CD14-positive monocyte (primary cell): ENCODE data around the gene PPP3CA. TPM values are rescaled to one million over a fixed set of nuclear protein-coding genes. Genes with fewer than 3 reads are reported as not detected.
"Not testable (repeated sequence)": the region's sequence is repeated elsewhere in the genome, so short reads cannot be mapped to it uniquely, and the experiment has no call there.

Experiments used
- DNase-seq, 3 donors: peaks; one replicate each; pipeline ENCODE4 v3.0.0-alpha.2; 2011 to 2022
- H2AFZ ChIP-seq: 2 replicates; pipeline ENCODE4 v1.6.0; 2012; ENCODE audit warnings: mild to moderate bottlenecking, low read depth, low read length, inconsistent platforms; ENCODE audit not compliant: insufficient read depth, poor library complexity, severe bottlenecking
- H3K27ac ChIP-seq, 2 donors: 1 replicate in 1 of 2; 2 replicates in 1 of 2; pipeline ENCODE4 v1.5.1; 2012 to 2013; ENCODE audit warnings: low read length in 2 of 2, control low read depth in 1 of 2, inconsistent platforms in 1 of 2, low read depth in 1 of 2, mild to moderate bottlenecking in 1 of 2
- H3K27me3 ChIP-seq, 2 donors: one replicate each; pipeline versions ENCODE4 v1.6.0 to v1.6.1; 2011 to 2013; ENCODE audit warnings: low read length in 2 of 2; ENCODE audit not compliant: control insufficient read depth in 2 of 2, insufficient read depth in 2 of 2
- H3K36me3 ChIP-seq, 2 donors: replicated peaks in 1 of 2; 1 replicate in 1 of 2; 2 replicates in 1 of 2; pipeline versions ENCODE4 v1.5.1 to v1.6.1; 2012 to 2013; ENCODE audit warnings: low read length in 2 of 2, control low read depth in 1 of 2, inconsistent platforms in 1 of 2, mild to moderate bottlenecking in 1 of 2; ENCODE audit not compliant: insufficient read depth in 2 of 2, control insufficient read depth in 1 of 2
- H3K4me1 ChIP-seq, 2 donors: 1 replicate in 1 of 2; 2 replicates in 1 of 2; pipeline versions ENCODE4 v1.5.1 to v1.6.1; 2012 to 2013; ENCODE audit warnings: low read length in 2 of 2, control low read depth in 1 of 2, inconsistent platforms in 1 of 2, mild to moderate bottlenecking in 1 of 2, moderate library complexity in 1 of 2; ENCODE audit not compliant: insufficient read depth in 2 of 2, control insufficient read depth in 1 of 2
- H3K4me2 ChIP-seq: replicated peaks from 2 replicates; pipeline ENCODE3; 2012; ENCODE audit warnings: low read length, moderate library complexity, mild to moderate bottlenecking; ENCODE audit not compliant: poor library complexity, severe bottlenecking; ENCODE audit errors: extremely low read depth
- H3K4me3 ChIP-seq, 3 experiments: fragments of 200-600 bp in 1 of 3; sonication (generic) in 1 of 3; replicated peaks in 1 of 3; 1 replicate in 2 of 3; 2 replicates in 1 of 3; pipeline ENCODE4 v1.5.1; 2011 to 2013; ENCODE audit warnings: low read length in 3 of 3, mild to moderate bottlenecking in 3 of 3, control low read depth in 2 of 3, low read depth in 2 of 3, inconsistent platforms in 1 of 3, moderate library complexity in 1 of 3
- H3K79me2 ChIP-seq: 2 replicates; pipeline ENCODE4 v1.6.0; 2012; ENCODE audit warnings: mild to moderate bottlenecking, control low read depth, inconsistent platforms, low read length, moderate library complexity; ENCODE audit not compliant: insufficient read depth
- H3K9ac ChIP-seq: 2 replicates; pipeline ENCODE4 v1.6.0; 2017; ENCODE audit warnings: low read length, mild to moderate bottlenecking; ENCODE audit not compliant: insufficient read depth, poor library complexity, severe bottlenecking
- H3K9me3 ChIP-seq, 2 donors: replicated peaks in 1 of 2; 1 replicate in 1 of 2; 2 replicates in 1 of 2; pipeline versions ENCODE4 v1.5.1 to v1.6.1; 2012 to 2013; ENCODE audit warnings: low read length in 2 of 2, control low read depth in 1 of 2; ENCODE audit not compliant: control insufficient read depth in 1 of 2, insufficient read depth in 1 of 2
- H4K20me1 ChIP-seq: 2 replicates; pipeline ENCODE4 v1.6.0; 2012; ENCODE audit warnings: mild to moderate bottlenecking, low read length, control low read depth, moderate library complexity; ENCODE audit not compliant: insufficient read depth
- H3K27ac Mint-ChIP-seq, 7 donors: one replicate each; pipeline ENCODE4 v1.8.0; 2020; ENCODE audit warnings: mild to moderate bottlenecking in 7 of 7, mixed read lengths in 7 of 7, moderate library complexity in 6 of 7, inconsistent platforms in 2 of 7
- H3K27me3 Mint-ChIP-seq, 3 donors: one replicate each; pipeline ENCODE4 v1.8.0; 2021 to 2022; ENCODE audit warnings: low read depth in 3 of 3, mild to moderate bottlenecking in 3 of 3, mixed read lengths in 3 of 3, moderate library complexity in 3 of 3, inconsistent platforms in 1 of 3
- H3K36me3 Mint-ChIP-seq, 2 donors: one replicate each; pipeline ENCODE4 v1.8.0; 2020; ENCODE audit warnings: mixed read lengths in 2 of 2, inconsistent platforms in 1 of 2, mild to moderate bottlenecking in 1 of 2
- H3K4me1 Mint-ChIP-seq: one replicate; pipeline ENCODE4 v1.8.0; 2020; ENCODE audit warnings: mild to moderate bottlenecking, mixed read lengths
- H3K4me3 Mint-ChIP-seq, 2 donors: one replicate each; pipeline ENCODE4 v1.8.0; 2020; ENCODE audit warnings: mild to moderate bottlenecking in 2 of 2, mixed read lengths in 2 of 2, moderate library complexity in 1 of 2
- H3K9me3 Mint-ChIP-seq, 7 donors: one replicate each; pipeline ENCODE4 v1.8.0; 2020 to 2022; ENCODE audit warnings: mixed read lengths in 7 of 7, mild to moderate bottlenecking in 6 of 7, moderate library complexity in 6 of 7, inconsistent platforms in 2 of 7
- WGBS: methylation state at CpG from one replicate; pipeline ENCODE4 v1.1.5; 2013; ENCODE audit warnings: missing lambda C conversion rate; ENCODE audit not compliant: insufficient coverage; 5-methylcytosine and 5-hydroxymethylcytosine counted together
- intact Hi-C, 2 donors: fragments of 100-400 bp; cut with micrococcal nuclease; formaldehyde crosslinking; loops; one replicate each; pipeline versions ENCODE4 v1.15.0 to v1.15.1; 2023
- polyA plus RNA-seq, 3 donors: library from polyadenylated mRNA; depleted of rRNA in 1 of 3; unstranded in 2 of 3; stranded (reverse) in 1 of 3; fragments of 300-500 nt in 2 of 3; fragments of >200 nt in 1 of 3; fragmentation: Illumina TruSeq in 2 of 3; gene quantifications; 1 replicate in 2 of 3; 2 replicates in 1 of 3; pipeline ENCODE4 v1.2.3, GENCODE V29; 2012 to 2021
- TF ChIP-seq, protein P1 (sequence below): fragments of 200-600 bp; IDR thresholded peaks from one replicate; pipeline ENCODE4 v1.8.0; 2022; ENCODE audit warnings: antibody characterized with exemption, mild to moderate bottlenecking

Gene PPP3CA
- polyA plus RNA-seq, 3 donors: 5.1 to 9.7 (median 8.9) TPM

- H3K27me3 Mint-ChIP-seq: no peaks in the 10 kb centered on the region
- H2AFZ ChIP-seq: no peak overlapping the region
- 0% methylated on average over 1 of the region's 3 CpGs for WGBS
- TF ChIP-seq, protein P1, sequence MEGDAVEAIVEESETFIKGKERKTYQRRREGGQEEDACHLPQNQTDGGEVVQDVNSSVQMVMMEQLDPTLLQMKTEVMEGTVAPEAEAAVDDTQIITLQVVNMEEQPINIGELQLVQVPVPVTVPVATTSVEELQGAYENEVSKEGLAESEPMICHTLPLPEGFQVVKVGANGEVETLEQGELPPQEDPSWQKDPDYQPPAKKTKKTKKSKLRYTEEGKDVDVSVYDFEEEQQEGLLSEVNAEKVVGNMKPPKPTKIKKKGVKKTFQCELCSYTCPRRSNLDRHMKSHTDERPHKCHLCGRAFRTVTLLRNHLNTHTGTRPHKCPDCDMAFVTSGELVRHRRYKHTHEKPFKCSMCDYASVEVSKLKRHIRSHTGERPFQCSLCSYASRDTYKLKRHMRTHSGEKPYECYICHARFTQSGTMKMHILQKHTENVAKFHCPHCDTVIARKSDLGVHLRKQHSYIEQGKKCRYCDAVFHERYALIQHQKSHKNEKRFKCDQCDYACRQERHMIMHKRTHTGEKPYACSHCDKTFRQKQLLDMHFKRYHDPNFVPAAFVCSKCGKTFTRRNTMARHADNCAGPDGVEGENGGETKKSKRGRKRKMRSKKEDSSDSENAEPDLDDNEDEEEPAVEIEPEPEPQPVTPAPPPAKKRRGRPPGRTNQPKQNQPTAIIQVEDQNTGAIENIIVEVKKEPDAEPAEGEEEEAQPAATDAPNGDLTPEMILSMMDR: no peak
- no peaks in the 10 kb centered on the region for H3K36me3 ChIP-seq
- no peaks in the 10 kb centered on the region for H3K27me3 ChIP-seq
- peaks cover 0 to 2% of the 10 kb centered on the region in 2 donors for H3K36me3 Mint-ChIP-seq
- H3K9me3 Mint-ChIP-seq: peaks cover 0 to 8% (median 4%) of the 10 kb centered on the region in 7 donors
- no peak overlapping the region for H3K9ac ChIP-seq
- peak overlapping the region in 1 of 2 donors; percentile 66 for H3K27ac ChIP-seq
- peaks cover 43% of the 10 kb centered on the region for H4K20me1 ChIP-seq
- H3K27ac Mint-ChIP-seq: peak overlapping the region in 4 of 7 donors; percentile 31 to 86 (median 68)
- H3K4me1 ChIP-seq: peaks cover 8% of the 10 kb centered on the region in 2 donors
- H3K4me3 Mint-ChIP-seq: peak overlapping the region; percentile 32 to 47
- peaks cover 4% of the 10 kb centered on the region for H3K79me2 ChIP-seq
- peak overlapping the region; percentile 29 for H3K4me2 ChIP-seq
- DNase-seq: no peak
- intact Hi-C loops: no loop called here
- H3K4me3 ChIP-seq: peak overlapping the region in 1 of 3 experiments; percentile 18
- H3K9me3 ChIP-seq: peaks cover 0 to 4% of the 10 kb centered on the region in 2 donors
- H3K4me1 Mint-ChIP-seq: peaks cover 21% of the 10 kb centered on the region
These were observed 211.8 kb downstream of the PPP3CA start for GRCh38 chr4:101135371-101136010.

DNA sequence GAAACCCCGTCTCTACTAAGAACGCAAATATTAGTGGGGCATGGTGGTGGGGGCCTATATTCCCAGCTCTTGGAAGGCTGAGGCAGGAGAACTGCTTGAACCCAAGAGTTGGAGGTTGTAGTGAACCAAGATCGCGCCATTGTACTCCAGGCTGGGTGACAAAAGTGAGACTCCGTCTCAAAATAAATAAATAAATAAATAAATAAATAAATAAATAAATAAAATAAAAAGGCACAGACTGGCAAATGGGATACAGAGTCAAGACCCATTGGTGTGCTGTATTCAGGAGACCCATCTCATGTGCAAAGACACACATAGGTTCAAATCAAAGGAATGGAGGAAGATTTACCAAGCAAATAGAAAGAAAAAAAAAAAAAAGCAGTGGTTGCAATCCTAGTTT, 216.3 kb downstream of the PPP3CA start:
- H3K9ac ChIP-seq, H3K36me3 ChIP-seq, H3K4me3 ChIP-seq, H3K27me3 ChIP-seq, H3K4me3 Mint-ChIP-seq, H2AFZ ChIP-seq, H3K27ac Mint-ChIP-seq, H3K4me2 ChIP-seq, H3K27ac ChIP-seq, H3K9me3 Mint-ChIP-seq, H3K36me3 Mint-ChIP-seq, DNase-seq, H3K27me3 Mint-ChIP-seq, H3K9me3 ChIP-seq, intact Hi-C loops: not testable (repeated sequence)
- H3K79me2 ChIP-seq: peaks cover 13% of the 10 kb centered on the region
- peaks cover 8 to 11% of the 10 kb centered on the region in 2 donors for H3K4me1 ChIP-seq
- peaks cover 55% of the 10 kb centered on the region for H4K20me1 ChIP-seq
- WGBS: no CpG with 5 or more reads among the region's 5 CpGs
- peaks cover 21% of the 10 kb centered on the region for H3K4me1 Mint-ChIP-seq

GRCh38 chr4:101128898-101129297, 218.4 kb downstream of the PPP3CA start:
- peaks cover 19% of the 10 kb centered on the region for H3K79me2 ChIP-seq

More at GRCh38 chr4:101128898-101129297, 218.4 kb downstream of the PPP3CA start:
- intact Hi-C loops, H3K9me3 Mint-ChIP-seq, H3K4me3 Mint-ChIP-seq, H3K9me3 ChIP-seq, H3K27ac Mint-ChIP-seq, H3K4me3 ChIP-seq, H3K36me3 ChIP-seq, H3K27me3 Mint-ChIP-seq, DNase-seq, H3K4me1 ChIP-seq, H3K36me3 Mint-ChIP-seq, H3K4me1 Mint-ChIP-seq, H2AFZ ChIP-seq, H3K27ac ChIP-seq, H3K4me2 ChIP-seq, H3K27me3 ChIP-seq, H3K9ac ChIP-seq: not testable (repeated sequence)
- H4K20me1 ChIP-seq: peaks cover 54% of the 10 kb centered on the region
- WGBS: 100% methylated on average over 1 of the region's 1 CpG
